Mesenteric fat pad (tissue), 1 donor: ENCODE data around the gene COMMD7. TPM values are rescaled to one million over a fixed set of nuclear protein-coding genes. Genes with fewer than 3 reads are reported as not detected.

Source experiments
- DNase-seq: peaks from one replicate; pipeline ENCODE4 v3.0.0-alpha.2; 2020; ENCODE audit warnings: low spot score
- total RNA-seq: library from RNA; stranded (reverse); fragmentation: NEBNext Ultra II Directional; extraction: Animal tissue kit (Norgen Biotek cat#: 25700); gene quantifications from one replicate; pipeline ENCODE4 v1.2.1, GENCODE V29; 2021
- donor health status: DM: yes; HTN: yes; CAD: no.

The COMMD7 gene
- total RNA-seq, 1 donor from 2014 or later, result 38.0 TPM

GRCh38 chr20:32681175-32682084, 61.8 kb downstream of the COMMD7 start:
- DNase-seq, result no peak

- no peak for DNase-seq
Observed at GRCh38 chr20:32680544-32681174, 62.6 kb downstream of the COMMD7 start.

- no peak for DNase-seq
Observed at GRCh38 chr20:32678948-32679347, 64.3 kb downstream of the COMMD7 start.

DNA sequence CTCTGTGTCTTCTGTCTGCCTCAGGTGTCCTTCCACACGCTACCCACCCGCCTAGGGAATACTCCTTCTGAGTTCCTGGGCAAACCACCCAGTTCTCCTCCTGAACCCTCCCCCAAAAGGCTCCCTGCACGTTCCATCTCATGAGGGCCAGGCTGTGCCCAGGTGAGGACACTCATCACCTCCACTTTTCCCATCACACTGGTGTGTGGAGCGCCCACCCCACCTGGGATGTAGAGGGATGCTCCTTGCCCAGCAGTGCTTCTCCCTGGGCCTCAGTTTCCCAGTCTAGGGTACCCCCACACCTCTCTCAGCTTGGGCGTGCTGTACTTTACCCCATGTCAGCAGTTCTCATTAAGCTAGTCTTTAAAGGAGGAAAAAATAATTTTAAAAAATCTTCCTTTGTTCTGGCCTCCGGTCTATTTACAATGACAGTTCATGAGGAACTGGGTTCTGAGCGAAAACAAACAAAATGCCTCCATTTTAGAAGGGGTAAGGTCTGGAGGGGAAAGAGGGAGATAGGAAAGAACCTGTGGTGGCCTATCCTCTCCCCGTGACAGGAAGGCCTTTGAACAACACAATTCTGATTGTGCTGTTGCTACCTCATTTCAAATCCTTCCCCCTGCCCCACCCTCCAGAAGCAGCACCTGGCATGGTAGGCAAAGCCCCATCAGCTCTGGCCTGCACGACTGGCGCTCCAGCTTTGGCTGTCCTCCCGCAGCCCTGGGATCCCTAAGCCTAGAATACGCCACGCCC, 67.9 kb downstream of the COMMD7 start:
- no peak for DNase-seq

DNA sequence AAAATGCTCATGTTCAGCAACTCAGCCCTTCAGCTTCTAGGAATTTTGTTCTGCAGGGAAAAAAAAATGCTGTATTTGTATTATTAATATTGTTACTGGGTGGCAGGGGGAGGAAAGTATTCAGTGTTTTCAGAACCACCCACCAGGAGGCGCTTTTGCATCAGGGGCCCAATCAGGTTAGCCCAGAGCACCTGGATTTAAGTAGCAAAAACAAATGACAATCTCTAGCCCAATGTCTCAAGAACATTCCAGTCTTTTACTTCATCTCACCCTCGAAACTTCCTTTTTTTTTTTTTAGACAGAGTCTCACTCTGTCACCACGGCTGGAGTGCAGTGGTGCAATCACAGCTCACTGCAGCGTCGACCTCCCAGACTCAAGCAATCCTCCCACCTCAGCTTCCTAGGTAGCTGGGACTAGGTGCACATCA, 68.9 kb downstream of the COMMD7 start:
- DNase-seq, result no peak

DNA sequence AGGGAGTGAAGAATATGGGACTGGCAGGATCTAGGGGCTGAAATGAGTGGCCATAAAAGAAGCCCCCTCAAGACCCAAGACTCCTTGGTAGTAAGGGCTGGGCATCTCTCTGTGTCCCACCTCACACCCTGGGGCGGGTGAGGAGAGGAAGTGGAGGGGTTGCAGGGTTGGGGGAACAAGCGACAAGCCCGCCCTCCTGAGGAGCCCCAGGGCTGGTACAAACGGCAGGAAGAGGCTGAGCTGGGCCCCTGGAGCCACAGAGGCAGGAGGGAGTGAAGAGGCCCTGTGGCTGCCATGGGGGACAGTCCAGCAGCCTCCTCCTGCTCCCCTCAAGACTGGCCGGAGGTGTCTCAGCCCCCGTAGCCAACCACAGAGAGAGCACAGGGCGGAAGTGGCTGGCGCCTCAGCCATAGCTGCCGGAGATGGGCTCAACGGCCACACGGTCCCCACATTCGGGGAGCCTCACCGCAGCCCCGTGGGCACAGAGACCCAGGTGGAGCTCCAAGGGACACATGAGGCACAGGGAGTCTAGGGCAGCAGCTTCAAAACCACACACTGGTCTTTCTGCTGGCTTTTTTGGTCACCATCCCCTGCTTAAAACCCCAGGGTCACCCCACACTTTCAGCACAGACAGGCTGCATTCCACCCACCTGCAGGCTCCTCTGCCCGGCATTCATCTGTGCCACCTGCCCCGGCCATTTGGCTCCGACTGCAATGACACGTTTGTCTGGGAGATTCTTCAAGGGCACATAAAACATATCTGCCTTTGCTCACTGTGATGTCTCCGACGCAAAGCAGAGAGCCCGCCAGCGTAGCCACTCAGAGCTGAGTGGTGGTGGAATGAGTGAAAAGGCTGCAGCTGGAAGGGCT, 70.0 kb downstream of the COMMD7 start:
- DNase-seq, result no peak

DNA sequence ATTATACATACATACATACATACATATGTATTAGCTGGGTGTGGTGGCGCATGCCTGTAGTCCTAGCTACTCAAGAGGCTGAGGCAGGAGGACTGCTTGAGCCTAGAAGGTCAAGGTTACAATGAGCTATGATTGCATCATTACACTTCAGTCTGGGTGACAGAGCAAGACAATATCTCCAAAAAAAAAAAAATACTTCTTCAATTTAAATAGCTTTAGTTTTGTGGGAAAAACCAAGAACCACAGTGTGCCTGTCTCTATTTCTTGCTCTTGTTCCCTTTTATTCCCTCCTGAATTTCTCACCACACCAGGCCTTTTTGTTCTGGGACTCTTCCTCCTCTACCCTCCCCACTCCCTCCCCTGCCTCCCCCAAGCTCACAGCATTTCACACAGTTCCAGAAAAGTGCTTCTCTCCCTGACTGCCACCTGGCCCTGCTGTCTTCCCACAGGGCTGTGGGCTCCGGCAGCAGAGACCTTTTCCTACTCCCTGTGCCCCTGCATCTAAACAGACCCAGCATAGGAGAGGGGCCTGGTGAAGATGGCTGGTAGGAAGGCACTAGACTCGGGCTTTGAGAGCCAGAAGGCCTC, 70.8 kb downstream of the COMMD7 start:
- DNase-seq, result no peak

DNA sequence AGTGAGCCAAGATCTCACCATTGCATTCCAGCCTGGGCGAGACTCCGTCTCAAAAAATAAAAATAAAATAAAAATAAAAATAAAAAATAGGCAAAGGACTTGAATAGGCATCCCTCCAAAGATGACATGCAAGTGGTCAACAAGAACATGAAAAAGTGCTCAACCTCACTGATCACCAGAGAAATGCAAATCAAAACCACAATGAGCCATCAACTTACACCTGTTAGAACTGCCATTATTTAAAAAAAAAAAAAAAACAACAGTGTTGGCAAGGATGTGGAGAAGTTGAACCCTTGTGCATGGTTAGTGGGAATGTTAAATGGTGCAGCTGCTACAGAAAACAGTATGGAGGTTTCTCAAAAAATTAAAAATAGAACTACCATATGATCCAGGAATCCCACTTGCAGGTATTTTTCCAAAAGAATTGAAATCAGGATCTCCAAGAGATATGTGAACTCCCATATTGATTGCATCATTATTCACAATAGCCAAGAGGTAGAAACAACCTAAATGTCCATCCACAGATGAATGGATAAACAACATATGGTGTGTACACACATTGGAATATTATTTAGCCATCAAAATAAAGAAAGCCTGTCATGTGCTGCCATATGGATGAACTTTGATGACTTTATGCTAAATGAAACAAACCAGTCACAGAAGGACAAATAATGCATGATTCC, 72.4 kb downstream of the COMMD7 start:
- DNase-seq, result no peak

- no peak for DNase-seq
Observed at GRCh38 chr20:32667027-32667426, 76.2 kb downstream of the COMMD7 start.

- no peak for DNase-seq
Observed at GRCh38 chr20:32664678-32665159, 78.5 kb downstream of the COMMD7 start.

- DNase-seq, result no peak
Observed at GRCh38 chr20:32664012-32664677, 79.1 kb downstream of the COMMD7 start.

- no peak for DNase-seq
Observed at GRCh38 chr20:32663335-32664011, 79.8 kb downstream of the COMMD7 start.

GRCh38 chr20:32661820-32662528, 81.3 kb downstream of the COMMD7 start:
- no peak for DNase-seq

DNA sequence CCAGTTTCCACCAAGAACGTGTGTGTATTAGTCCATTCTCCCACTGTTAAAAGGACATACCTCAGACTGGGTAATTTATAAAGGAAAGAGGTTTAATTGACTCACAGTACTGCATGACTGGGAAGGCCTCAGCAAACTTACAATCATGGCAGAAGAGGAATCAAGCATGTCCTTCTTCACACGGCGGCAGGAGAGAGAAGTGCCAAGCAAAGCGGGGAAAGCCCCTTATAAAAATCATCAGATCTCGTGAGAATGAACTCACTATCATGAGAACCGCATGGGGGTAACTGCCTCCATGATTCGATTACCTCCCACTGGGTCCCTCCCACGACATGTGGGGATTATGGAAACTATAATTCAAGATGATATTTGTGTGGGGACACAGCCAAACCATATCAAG, 82.6 kb downstream of the COMMD7 start:
- no peak for DNase-seq

- DNase-seq, result no peak
Observed at GRCh38 chr20:32656827-32657226, 86.4 kb downstream of the COMMD7 start.

DNA sequence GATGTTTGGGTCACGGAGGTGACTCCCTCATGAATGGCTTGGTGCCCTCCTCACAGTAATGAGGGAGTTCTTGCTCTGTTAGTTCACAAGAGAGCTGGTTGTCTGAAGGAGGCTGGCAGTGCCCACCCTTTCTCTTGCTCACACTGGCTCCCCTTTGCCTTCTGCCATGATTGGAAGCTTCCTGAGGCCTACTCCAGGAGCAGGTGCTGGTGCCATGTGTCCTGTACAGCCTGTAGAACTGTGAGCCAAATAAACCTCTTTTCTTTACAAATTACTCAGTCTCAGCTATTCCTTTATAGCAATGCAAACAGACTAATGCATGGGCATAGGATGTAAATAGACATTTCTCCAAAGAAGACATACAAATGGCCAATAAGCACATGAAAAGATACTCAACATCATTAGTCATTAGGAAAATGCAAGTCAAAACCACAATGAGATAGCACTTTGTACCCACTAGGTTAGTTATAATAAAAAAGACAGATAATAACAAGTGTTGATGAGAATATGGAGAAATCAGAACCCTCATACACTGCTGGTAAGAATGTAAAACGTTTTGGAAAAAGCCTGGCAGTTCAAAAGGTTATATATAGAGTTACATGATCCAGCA, 87.3 kb downstream of the COMMD7 start:
- DNase-seq, result no peak

DNA sequence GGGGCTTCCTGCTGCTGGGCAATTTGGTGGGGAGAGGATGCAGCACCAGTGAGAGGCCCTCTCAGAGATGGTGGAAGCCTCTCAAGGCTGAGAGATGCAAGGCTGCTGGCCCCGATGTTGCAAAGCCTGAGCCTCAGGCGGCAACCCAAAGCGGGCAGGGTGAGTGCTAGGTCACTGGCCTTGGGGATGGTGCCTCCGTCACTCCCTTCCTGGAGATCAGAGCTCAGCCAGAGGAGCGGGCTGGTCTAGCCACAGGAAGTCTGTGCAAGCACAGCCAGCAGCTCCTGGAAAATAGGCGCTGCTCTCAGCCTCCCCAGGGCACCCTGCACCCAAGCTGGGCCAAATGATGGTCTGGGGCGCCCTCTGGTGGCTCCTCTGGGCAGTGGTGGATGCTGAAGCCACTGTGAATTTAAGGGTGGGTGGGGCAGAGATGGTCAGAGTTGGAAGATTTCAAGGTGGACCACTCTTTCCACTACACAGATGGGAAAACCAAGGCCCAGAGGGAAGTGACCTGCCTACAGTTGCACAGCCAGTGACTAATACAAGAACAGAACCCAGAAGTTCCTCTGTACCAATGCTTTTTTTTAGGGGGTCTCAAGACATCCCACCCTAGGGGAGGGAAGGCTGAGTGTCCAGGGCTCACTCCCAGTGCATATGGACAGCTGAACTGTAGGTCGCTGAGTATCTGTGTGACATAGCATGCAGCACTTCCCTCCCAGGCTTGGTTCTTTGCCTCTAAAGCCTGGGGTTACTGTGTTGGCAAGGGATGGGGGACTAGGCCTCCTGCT, 90.3 kb downstream of the COMMD7 start:
- DNase-seq, result peak; percentile 92
